ENCODE results near the gene ABCD4.

ABCD4 gene

GRCh38 chr14:74257941-74258763, 44.6 kb downstream of the ABCD4 start:
- no peak for DNase-seq

GRCh38 chr14:74257078-74257940, 45.4 kb downstream of the ABCD4 start:
- DNase-seq, result peak; percentile 45

GRCh38 chr14:74255281-74255680, 47.5 kb downstream of the ABCD4 start:
- no peak for DNase-seq

- DNase-seq, result no peak
Observed at GRCh38 chr14:74249433-74250375, 53.0 kb downstream of the ABCD4 start.

- no peak for DNase-seq
Observed at GRCh38 chr14:74248017-74248416, 54.7 kb downstream of the ABCD4 start.

- DNase-seq, result no peak
Observed at GRCh38 chr14:74246542-74246941, 56.2 kb downstream of the ABCD4 start.

GRCh38 chr14:74245292-74245691, 57.4 kb downstream of the ABCD4 start:
- no peak for DNase-seq

- DNase-seq, result no peak
Observed at GRCh38 chr14:74244115-74244514, 58.6 kb downstream of the ABCD4 start.

- DNase-seq, result no peak
Observed at GRCh38 chr14:74243051-74243450, 59.7 kb downstream of the ABCD4 start.

- DNase-seq, result no peak
Observed at GRCh38 chr14:74242780-74243042, 60.0 kb downstream of the ABCD4 start.

- no peak for DNase-seq
Observed at GRCh38 chr14:74242021-74242779, 60.5 kb downstream of the ABCD4 start.

- DNase-seq, result no peak
Observed at GRCh38 chr14:74241652-74242017, 61.1 kb downstream of the ABCD4 start.

- no peak for DNase-seq
Observed at GRCh38 chr14:74240794-74241651, 61.7 kb downstream of the ABCD4 start.

- DNase-seq, result no peak
Observed at GRCh38 chr14:74239848-74240793, 62.6 kb downstream of the ABCD4 start.

- no peak for DNase-seq
Observed at GRCh38 chr14:74238974-74239847, 63.5 kb downstream of the ABCD4 start, which contains the start of gene VSX2. TSS of gene VSX2 (plus strand) at chr14:74239449. CDS start at chr14:74239562, 113 bp downstream.

- DNase-seq, result no peak
Observed at GRCh38 chr14:74237441-74237840, 65.3 kb downstream of the ABCD4 start.
